ENCODE results near the gene REXO1. TPM values are rescaled to one million over a fixed set of nuclear protein-coding genes. Genes with fewer than 3 reads are reported as not detected.

Gene REXO1
- total RNA-seq, 1 donor from 2014 or later, result 37.9 TPM

DNA sequence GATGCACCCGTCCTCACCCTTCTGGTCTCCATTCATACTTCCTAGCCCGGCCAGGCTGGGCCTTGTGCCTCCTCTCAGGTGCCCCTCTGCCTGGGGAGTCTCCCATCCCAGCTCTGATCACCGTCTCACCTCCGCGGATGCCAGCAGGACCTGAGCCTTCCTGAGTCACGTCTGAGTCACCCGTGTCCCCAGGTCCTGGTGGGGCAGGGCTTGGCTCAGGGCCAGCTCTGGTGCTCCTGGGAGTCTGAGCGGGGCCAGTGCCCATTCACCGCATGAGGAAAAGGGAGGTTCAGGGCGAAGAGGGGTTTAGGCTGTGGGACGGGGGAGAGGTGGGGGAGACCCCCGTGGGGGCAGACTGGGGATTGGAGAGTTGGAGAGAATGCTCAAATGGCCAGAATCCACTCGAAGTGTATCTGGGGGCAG lies 36.8 kb downstream of the REXO1 start:
- no peak for DNase-seq (ENCODE audit: extremely low spot score, unreplicated experiment)
- no peak overlapping the region for H3K27ac Mint-ChIP-seq
- no peaks in the 10 kb centered on the region for H3K9me3 Mint-ChIP-seq
- no peaks in the 10 kb centered on the region for H3K36me3 Mint-ChIP-seq
- H3K4me1 Mint-ChIP-seq (ENCODE audit: unreplicated experiment), result peaks cover 8% of the 10 kb centered on the region
- H3K27me3 Mint-ChIP-seq, result peaks cover 5% of the 10 kb centered on the region
- no peak for TF ChIP-seq CTCF (conservative IDR thresholded peaks at IDR 0.05)
- peak overlapping the region; percentile 67 for H3K4me3 Mint-ChIP-seq

DNA sequence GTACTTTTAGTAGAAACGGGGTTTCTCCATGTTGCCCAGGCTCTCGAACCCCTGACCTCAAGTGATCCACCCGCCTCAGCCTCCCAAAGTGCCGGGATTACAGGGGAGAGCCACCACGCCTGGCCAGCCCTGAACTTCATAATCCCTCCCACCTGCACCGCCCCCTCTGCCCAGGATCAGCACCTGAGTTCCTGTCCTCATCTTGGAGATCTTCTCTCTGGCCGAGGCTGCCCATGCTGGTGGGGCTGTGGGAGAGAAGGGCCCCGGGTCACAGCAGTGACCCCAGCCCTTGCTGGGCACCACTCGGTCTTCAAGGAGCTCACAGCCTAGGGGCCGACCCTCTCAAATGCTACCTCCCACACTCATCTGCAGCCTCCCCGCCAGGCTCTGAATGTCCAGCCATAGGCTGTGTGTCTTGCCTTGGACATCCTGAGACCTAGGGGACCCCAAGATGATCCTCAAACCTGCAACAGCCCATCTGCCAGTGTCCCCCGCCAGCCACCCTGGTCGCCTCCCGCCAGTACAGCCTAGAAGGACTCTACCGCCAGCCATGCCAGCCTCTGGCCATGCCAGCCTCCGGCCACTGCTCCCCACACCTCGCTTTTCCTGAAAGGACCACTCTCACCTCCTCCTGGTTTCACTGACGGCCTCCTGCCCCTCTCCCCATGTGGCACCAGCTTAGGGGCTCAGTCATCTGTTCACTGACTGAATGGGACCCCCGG lies 37.7 kb downstream of the REXO1 start:
- peaks cover 5% of the 10 kb centered on the region for H3K27me3 Mint-ChIP-seq
- peaks cover 8% of the 10 kb centered on the region for H3K4me1 Mint-ChIP-seq (ENCODE audit: unreplicated experiment)
- no peak for DNase-seq (ENCODE audit: extremely low spot score, unreplicated experiment)
- H3K27ac Mint-ChIP-seq, result peak overlapping the region; percentile 26
- TF ChIP-seq CTCF (conservative IDR thresholded peaks at IDR 0.05), result no peak
- H3K9me3 Mint-ChIP-seq, result no peaks in the 10 kb centered on the region
- no peaks in the 10 kb centered on the region for H3K36me3 Mint-ChIP-seq
- no peak overlapping the region for H3K4me3 Mint-ChIP-seq

DNA sequence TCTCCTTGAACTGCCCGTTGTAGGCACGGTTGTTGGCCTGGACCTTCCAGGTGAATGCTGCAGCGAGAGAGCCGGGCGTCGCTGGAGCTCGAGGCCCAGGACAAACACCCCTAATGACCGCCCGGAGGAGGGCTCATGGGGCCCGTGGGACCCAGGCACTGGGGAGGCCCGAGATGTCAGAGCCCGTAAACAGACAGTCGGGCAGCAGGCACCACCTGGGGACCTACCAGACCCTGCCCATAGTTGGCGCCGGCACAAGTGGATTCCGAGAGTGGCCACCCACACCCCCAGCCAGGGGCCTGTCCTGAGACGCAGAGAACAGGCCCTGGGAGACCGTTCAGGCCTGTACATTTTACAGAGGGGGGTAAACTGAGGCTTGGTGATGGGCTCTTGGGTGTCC lies 38.6 kb downstream of the REXO1 start:
- H3K9me3 Mint-ChIP-seq, result no peaks in the 10 kb centered on the region
- H3K4me3 Mint-ChIP-seq, result no peak overlapping the region
- H3K36me3 Mint-ChIP-seq, result no peaks in the 10 kb centered on the region
- DNase-seq (ENCODE audit: extremely low spot score, unreplicated experiment), result no peak
- TF ChIP-seq CTCF (conservative IDR thresholded peaks at IDR 0.05), result no peak
- H3K27ac Mint-ChIP-seq, result peak overlapping the region; percentile 18
- peaks cover 5% of the 10 kb centered on the region for H3K27me3 Mint-ChIP-seq
- peaks cover 8% of the 10 kb centered on the region for H3K4me1 Mint-ChIP-seq (ENCODE audit: unreplicated experiment)

GRCh38 chr19:1808395-1808731 lies 39.9 kb downstream of the REXO1 start:
- Mint-ChIP-seq H3K4me3 (no peak overlapping the region), H3K27ac (no peak overlapping the region), H3K27me3 (peaks cover 5% of the 10 kb centered on the region), H3K4me1 (ENCODE audit: unreplicated experiment) (peaks cover 8% of the 10 kb centered on the region), H3K36me3 (no peaks in the 10 kb centered on the region), H3K9me3 (no peaks in the 10 kb centered on the region)
- no peak for DNase-seq (ENCODE audit: extremely low spot score, unreplicated experiment)
- no peak for TF ChIP-seq CTCF (conservative IDR thresholded peaks at IDR 0.05)

DNA sequence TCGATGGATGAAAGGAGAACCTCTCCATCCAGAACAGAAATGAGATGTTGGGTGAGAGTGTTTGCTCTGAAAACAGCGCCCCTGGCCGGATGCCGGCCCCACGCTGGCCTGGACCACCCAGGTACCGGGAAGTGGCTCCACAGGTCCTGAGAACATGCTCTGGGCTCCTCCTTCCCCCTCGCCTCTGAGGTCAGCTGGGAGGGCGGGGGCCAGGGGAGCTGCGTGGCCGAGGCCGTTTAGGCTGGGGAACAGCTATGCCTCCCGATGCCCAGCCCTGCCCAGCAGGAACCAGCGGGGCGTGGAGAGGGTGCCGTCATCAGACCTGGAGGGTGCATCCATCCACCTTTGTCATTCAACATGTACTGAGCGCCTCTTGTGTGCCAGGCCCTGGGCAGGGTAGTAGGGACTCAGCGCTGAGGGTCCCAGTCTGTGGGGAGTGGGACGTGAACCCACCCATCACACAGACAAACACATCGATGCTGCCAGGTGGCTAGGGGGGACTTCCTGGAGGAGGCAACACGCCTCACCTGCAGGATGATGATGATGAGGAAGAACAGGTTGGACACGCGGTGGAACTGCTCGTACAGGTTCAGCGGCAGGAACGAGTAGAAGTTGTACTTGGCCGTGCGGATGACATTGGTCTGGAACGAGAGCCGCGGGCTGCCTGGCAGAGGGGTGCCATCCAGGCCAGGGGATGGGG lies 40.4 kb downstream of the REXO1 start:
- no peak for DNase-seq (ENCODE audit: extremely low spot score, unreplicated experiment)
- Mint-ChIP-seq H3K4me1 (ENCODE audit: unreplicated experiment) (peaks cover 5% of the 10 kb centered on the region), H3K27ac (no peak overlapping the region), H3K36me3 (no peaks in the 10 kb centered on the region), H3K9me3 (no peaks in the 10 kb centered on the region), H3K4me3 (no peak overlapping the region), H3K27me3 (peaks cover 7% of the 10 kb centered on the region)
- no peak for TF ChIP-seq CTCF (conservative IDR thresholded peaks at IDR 0.05)
